ENCODE measurements around the gene TPCN1. TPM values are rescaled to one million over a fixed set of nuclear protein-coding genes. Genes with fewer than 3 reads are reported as not detected.

The TPCN1 gene
- total and polyA plus RNA-seq, 2 experiments from 2014 or later, result 16.9 to 32.1 TPM

DNA sequence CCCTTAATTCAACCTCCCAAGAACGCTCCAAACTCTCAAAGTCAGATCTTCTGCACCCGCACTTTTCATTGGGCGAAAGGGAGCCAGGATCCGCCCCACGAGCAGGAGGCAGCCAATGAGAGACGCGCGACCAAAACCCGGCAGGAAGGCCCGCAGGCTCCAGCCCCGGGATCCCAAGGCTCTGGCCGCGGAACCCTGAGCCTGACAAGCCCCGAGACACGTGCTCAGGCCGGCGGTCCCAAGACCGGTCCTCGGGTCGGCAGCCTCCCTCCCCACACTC, 36.4 kb upstream of the TPCN1 start:
- Histone ChIP-seq H3K27me3 (no peaks in the 10 kb centered on the region), H3K79me2 (peaks cover 47% of the 10 kb centered on the region), H3K36me3 (replicated peaks; ENCODE audit: insufficient read depth, low read depth) (no peaks in the 10 kb centered on the region), H3K9me2 (replicated peaks; ENCODE audit: insufficient read depth) (no peaks in the 10 kb centered on the region), H3K9me3 (ENCODE audit: low read depth) (no peaks in the 10 kb centered on the region), H3K27ac (peak overlapping the region; percentile 97), H4K20me1 (ENCODE audit: insufficient read depth, poor library complexity, severe bottlenecking) (peaks cover 7% of the 10 kb centered on the region), H2AFZ (peak overlapping the region; percentile 86), H3K4me1 (ENCODE audit: insufficient read depth) (peaks cover 15% of the 10 kb centered on the region), H3K4me2 (peak overlapping the region; percentile 94), H3K4me3 (peak overlapping the region; percentile 86)
- no peak for TF ChIP-seq EZH2 (IDR thresholded peaks at IDR 0.05; ENCODE audit: borderline replicate concordance)
- no peak for TF ChIP-seq EZH2phosphoT487 (IDR thresholded peaks at IDR 0.05; ENCODE audit: low read depth, severe bottlenecking, unreplicated experiment)
- TF ChIP-seq, protein P1, sequence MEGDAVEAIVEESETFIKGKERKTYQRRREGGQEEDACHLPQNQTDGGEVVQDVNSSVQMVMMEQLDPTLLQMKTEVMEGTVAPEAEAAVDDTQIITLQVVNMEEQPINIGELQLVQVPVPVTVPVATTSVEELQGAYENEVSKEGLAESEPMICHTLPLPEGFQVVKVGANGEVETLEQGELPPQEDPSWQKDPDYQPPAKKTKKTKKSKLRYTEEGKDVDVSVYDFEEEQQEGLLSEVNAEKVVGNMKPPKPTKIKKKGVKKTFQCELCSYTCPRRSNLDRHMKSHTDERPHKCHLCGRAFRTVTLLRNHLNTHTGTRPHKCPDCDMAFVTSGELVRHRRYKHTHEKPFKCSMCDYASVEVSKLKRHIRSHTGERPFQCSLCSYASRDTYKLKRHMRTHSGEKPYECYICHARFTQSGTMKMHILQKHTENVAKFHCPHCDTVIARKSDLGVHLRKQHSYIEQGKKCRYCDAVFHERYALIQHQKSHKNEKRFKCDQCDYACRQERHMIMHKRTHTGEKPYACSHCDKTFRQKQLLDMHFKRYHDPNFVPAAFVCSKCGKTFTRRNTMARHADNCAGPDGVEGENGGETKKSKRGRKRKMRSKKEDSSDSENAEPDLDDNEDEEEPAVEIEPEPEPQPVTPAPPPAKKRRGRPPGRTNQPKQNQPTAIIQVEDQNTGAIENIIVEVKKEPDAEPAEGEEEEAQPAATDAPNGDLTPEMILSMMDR (IDR thresholded peaks at IDR 0.05; ENCODE audit: poor library complexity), result no peak
- WGBS (ENCODE audit: low lambda C conversion rate, missing lambda C conversion rate), result 1% methylated on average over 20 of the region's 20 CpGs
- DNase-seq (ENCODE audit: low spot score), result peak; percentile 93

DNA sequence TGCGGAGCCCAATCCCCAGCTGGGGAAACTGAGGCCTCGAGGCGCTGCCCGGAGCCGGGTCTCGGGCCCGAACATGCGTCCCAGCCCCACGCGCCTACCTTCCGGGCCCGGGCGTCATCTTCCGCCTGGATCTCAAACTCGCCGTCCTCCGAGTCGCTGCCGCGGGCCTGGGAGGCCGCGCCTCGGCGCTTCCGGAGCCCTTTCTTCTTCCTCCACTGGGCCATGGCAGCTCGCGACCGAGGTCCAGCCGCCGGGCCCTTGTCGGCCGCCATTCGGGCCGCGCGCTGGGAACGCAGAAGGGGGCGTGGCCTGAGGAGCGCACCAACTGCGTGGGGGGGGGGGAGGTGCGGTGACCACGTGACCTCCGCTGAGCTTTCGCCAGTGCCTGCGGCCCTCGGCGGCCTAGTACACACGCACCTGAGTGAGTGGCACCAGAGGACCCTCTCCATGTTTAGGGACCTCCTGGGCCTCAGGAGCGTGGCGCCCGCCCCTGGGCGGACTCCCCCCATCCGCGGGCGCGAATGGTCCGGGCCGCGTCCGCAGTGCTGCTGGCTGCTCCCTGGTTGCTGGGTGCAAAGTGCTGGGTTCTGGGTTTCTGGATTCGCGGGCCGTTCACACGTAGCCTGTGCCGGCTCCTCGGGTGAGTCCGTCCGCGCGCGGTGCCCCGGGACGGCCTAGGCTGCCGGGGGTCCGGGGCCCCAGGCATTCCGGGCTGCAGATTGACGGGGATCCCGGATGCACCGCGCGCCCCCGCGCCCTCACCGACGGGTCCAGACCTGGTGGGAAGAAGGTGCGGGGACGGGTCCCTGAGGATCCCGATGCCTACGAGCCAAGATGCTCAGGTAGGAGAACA, 35.9 kb upstream of the TPCN1 start, which contains the start of the genes DDX54 and RITA1:
Gene DDX54, minus strand, starts transcription at position 299 of the 853 bp plus-strand sequence. Its CDS starts 27 bp downstream, at position 272.
Gene RITA1, plus strand, starts transcription at position 542 of the 853 bp plus-strand sequence. CDS start 1,026 bp downstream, outside the sequence.
- no peak for TF ChIP-seq EZH2phosphoT487 (IDR thresholded peaks at IDR 0.05; ENCODE audit: low read depth, severe bottlenecking, unreplicated experiment)
- no peak for TF ChIP-seq EZH2 (IDR thresholded peaks at IDR 0.05; ENCODE audit: borderline replicate concordance)
- TF ChIP-seq, protein P1 (IDR thresholded peaks at IDR 0.05; ENCODE audit: poor library complexity), result no peak
- Histone ChIP-seq H3K27ac (peak within 1 kb of the TSS; percentile 97), H3K9me2 (replicated peaks; ENCODE audit: insufficient read depth) (no peaks in the 10 kb centered on the region), H3K4me1 (ENCODE audit: insufficient read depth) (peaks cover 15% of the 10 kb centered on the region), H4K20me1 (ENCODE audit: insufficient read depth, poor library complexity, severe bottlenecking) (peaks cover 7% of the 10 kb centered on the region), H3K4me2 (peak within 1 kb of the TSS; percentile 94), H3K4me3 (peak within 1 kb of the TSS; percentile 86), H3K79me2 (peaks cover 47% of the 10 kb centered on the region), H3K27me3 (no peaks in the 10 kb centered on the region), H3K36me3 (replicated peaks; ENCODE audit: insufficient read depth, low read depth) (no peaks in the 10 kb centered on the region), H2AFZ (peak within 1 kb of the TSS; percentile 86), H3K9me3 (ENCODE audit: low read depth) (no peaks in the 10 kb centered on the region)
- 0% methylated on average over 77 of the region's 89 CpGs for WGBS (ENCODE audit: low lambda C conversion rate, missing lambda C conversion rate)
- DNase-seq (ENCODE audit: low spot score), result peak; percentile 92

DNA sequence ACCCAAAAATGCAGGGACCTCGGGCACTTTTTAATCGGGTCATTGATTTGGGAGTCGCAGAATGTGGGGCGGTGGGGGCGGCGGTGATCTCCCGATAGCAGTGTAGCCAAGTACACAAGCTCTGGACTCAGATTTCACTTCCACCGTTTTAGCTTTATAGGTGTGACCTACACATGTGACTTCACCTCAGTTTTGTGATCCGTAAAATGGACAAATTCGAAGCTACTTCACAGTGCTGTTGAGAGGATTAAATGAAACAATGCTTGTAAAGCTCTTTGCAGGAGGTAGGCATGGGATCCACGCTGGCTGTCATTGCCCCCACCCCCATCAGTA, 35.3 kb upstream of the TPCN1 start:
- H3K36me3 ChIP-seq (replicated peaks; ENCODE audit: insufficient read depth, low read depth), result no peaks in the 10 kb centered on the region
- H3K9me2 ChIP-seq (replicated peaks; ENCODE audit: insufficient read depth), result no peaks in the 10 kb centered on the region
- H3K9me3 ChIP-seq (ENCODE audit: low read depth), result no peaks in the 10 kb centered on the region
- H3K4me2 ChIP-seq, result peak overlapping the region; percentile 94
- H3K27ac ChIP-seq, result peak overlapping the region; percentile 97
- H2AFZ ChIP-seq, result peak overlapping the region; percentile 86
- TF ChIP-seq EZH2 (IDR thresholded peaks at IDR 0.05; ENCODE audit: borderline replicate concordance) (no peak), EZH2phosphoT487 (IDR thresholded peaks at IDR 0.05; ENCODE audit: low read depth, severe bottlenecking, unreplicated experiment) (no peak)
- TF ChIP-seq, protein P1 (IDR thresholded peaks at IDR 0.05; ENCODE audit: poor library complexity), result no peak
- H3K27me3 ChIP-seq, result no peaks in the 10 kb centered on the region
- H4K20me1 ChIP-seq (ENCODE audit: insufficient read depth, poor library complexity, severe bottlenecking), result peaks cover 4% of the 10 kb centered on the region
- H3K4me1 ChIP-seq (ENCODE audit: insufficient read depth), result peaks cover 15% of the 10 kb centered on the region
- 8% methylated on average over 11 of the region's 11 CpGs for WGBS (ENCODE audit: low lambda C conversion rate, missing lambda C conversion rate)
- peaks cover 47% of the 10 kb centered on the region for H3K79me2 ChIP-seq
- peak overlapping the region; percentile 86 for H3K4me3 ChIP-seq
- DNase-seq (ENCODE audit: low spot score), result peak; percentile 41

Data from hepatocyte (in vitro differentiated cells).